ENCODE results near the gene TCP11L2.

GRCh38 chr12:106301241-106301610, 1.3 kb upstream of the TCP11L2 start:
- TF ChIP-seq SRSF1 (IDR thresholded peaks at IDR 0.05; ENCODE audit: low read depth, low read length) (no peak), GABPA (tag; conservative IDR thresholded peaks at IDR 0.05; ENCODE audit: low read depth) (no peak)
